ENCODE data around the gene SEMA6B.

SEMA6B gene

DNA sequence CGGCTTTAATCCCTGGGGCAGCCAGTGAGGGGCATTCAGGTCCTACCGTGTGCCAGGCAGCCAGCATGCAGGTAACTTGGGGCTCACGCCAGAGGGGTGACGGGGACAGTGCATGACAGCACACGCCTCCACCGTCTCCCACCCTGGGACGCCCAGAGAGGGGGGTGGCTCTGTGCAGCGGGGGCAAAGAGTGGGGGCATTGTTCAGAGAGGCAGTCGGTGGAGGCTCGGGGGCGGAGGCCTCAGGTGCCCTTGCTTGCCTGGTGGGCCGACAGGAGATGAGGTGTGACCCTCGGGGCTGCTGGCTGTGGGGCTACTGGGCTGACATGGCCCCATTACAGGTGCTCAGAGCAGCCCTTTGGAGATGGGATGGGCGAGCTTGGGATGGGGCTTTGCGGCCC, 59.6 kb downstream of the SEMA6B start:
- no peak overlapping the region for H3K4me3 Mint-ChIP-seq
- H3K4me1 Mint-ChIP-seq (ENCODE audit: low read depth): no peaks in the 10 kb centered on the region
- DNase-seq: no peak
- H3K27me3 Mint-ChIP-seq: no peaks in the 10 kb centered on the region
- peaks cover 57% of the 10 kb centered on the region for H3K36me3 Mint-ChIP-seq (ENCODE audit: low read depth)
- H3K27ac Mint-ChIP-seq: no peak overlapping the region
- no peaks in the 10 kb centered on the region for H3K9me3 Mint-ChIP-seq

DNA sequence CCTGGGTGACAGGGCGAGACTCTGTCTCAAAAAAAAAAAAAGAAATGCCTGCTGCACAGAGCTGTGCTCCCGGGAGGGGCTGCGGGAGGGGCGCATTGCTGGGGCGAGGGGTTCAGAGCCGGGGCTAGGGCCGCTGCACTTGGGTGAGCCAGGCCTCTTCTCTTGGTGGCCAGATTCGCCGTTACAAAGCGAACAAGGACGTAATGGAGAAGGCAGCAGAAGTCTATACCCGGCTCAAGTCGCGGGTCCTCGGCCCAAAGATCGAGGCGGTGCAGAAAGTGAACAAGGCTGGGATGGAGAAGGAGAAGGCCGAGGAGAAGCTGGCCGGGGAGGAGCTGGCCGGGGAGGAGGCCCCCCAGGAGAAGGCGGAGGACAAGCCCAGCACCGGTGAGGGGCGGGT, 60.2 kb downstream of the SEMA6B start:
- no peak for DNase-seq
- H3K9me3 Mint-ChIP-seq: no peaks in the 10 kb centered on the region
- no peaks in the 10 kb centered on the region for H3K4me1 Mint-ChIP-seq (ENCODE audit: low read depth)
- H3K36me3 Mint-ChIP-seq (ENCODE audit: low read depth): peaks cover 61% of the 10 kb centered on the region
- no peak overlapping the region for H3K27ac Mint-ChIP-seq
- no peak overlapping the region for H3K4me3 Mint-ChIP-seq
- no peaks in the 10 kb centered on the region for H3K27me3 Mint-ChIP-seq

DNA sequence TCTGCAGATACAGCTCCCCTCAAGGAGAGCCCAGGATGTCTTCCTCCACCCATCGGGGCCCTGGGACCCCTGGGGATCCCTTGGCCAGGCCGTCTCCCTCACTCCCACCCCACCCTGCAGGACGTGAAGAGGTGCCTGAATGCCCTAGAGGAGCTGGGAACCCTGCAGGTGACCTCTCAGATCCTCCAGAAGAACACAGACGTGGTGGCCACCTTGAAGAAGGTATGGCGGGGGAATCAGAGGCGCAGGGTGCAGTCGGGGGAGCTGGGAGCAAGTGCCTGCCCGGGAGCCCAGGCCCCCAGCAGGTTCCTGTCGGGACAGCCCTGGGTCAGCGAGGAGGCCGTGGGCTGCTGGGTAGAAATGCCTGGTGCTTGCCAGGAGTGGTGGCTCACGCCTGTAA, 60.8 kb downstream of the SEMA6B start:
- Mint-ChIP-seq H3K9me3 (no peaks in the 10 kb centered on the region), H3K27ac (no peak overlapping the region), H3K27me3 (no peaks in the 10 kb centered on the region), H3K4me3 (no peak overlapping the region), H3K36me3 (ENCODE audit: low read depth) (peaks cover 61% of the 10 kb centered on the region), H3K4me1 (ENCODE audit: low read depth) (no peaks in the 10 kb centered on the region)
- DNase-seq: no peak

DNA sequence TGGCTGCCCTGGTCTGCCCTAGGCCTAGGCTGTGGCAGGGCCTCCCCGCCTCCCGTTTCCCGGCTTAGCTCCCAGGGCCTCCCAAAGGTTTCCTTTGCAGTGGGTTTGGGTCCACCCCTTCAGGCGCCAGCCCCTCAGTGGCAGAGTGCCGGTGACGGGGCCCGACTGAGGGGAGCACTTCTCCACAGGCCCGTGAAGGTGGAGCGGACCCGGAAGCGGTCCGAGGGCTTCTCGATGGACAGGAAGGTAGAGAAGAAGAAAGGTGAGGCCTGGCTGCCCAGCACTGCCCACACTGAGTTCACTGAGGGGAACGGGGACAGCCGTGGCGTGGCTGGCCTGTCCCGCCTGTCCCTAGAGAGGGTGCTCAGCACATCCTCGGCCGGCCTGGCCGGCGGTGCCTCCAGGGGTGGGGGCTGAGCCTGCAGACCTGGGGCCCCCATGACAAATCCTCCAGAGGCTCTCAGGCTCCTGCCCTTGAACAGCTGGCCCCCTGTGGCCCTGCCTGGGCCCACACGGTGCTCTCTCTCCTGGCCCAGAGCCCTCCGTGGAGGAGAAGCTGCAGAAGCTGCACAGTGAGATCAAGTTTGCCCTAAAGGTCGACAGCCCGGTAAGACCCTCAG, 61.6 kb downstream of the SEMA6B start:
- Mint-ChIP-seq H3K27ac (no peak overlapping the region), H3K4me1 (ENCODE audit: low read depth) (no peaks in the 10 kb centered on the region), H3K36me3 (ENCODE audit: low read depth) (peaks cover 61% of the 10 kb centered on the region), H3K4me3 (no peak overlapping the region), H3K9me3 (no peaks in the 10 kb centered on the region), H3K27me3 (no peaks in the 10 kb centered on the region)
- DNase-seq: no peak

DNA sequence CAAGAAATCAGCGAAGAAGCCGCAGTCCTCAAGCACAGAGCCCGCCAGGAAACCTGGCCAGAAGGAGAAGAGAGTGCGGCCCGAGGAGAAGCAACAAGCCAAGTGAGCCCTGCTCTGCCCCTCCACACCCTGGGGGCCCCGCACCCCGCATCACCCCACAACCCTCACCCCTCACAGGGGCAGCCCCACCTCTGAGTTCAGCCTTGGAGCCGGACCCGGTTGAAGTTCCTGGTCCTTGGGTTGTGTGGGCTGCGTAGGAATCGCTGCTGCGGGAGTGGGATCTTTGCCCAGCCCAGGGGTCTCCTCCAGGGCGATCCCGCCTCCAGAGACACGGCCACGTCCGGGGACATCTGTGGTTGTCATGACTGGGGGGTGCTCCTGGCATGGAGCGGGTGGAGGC, 63.2 kb downstream of the SEMA6B start:
- no peak for DNase-seq
- H3K9me3 Mint-ChIP-seq: no peaks in the 10 kb centered on the region
- no peak overlapping the region for H3K27ac Mint-ChIP-seq
- peaks cover 53% of the 10 kb centered on the region for H3K36me3 Mint-ChIP-seq (ENCODE audit: low read depth)
- no peaks in the 10 kb centered on the region for H3K27me3 Mint-ChIP-seq
- no peaks in the 10 kb centered on the region for H3K4me1 Mint-ChIP-seq (ENCODE audit: low read depth)
- H3K4me3 Mint-ChIP-seq: no peak overlapping the region

DNA sequence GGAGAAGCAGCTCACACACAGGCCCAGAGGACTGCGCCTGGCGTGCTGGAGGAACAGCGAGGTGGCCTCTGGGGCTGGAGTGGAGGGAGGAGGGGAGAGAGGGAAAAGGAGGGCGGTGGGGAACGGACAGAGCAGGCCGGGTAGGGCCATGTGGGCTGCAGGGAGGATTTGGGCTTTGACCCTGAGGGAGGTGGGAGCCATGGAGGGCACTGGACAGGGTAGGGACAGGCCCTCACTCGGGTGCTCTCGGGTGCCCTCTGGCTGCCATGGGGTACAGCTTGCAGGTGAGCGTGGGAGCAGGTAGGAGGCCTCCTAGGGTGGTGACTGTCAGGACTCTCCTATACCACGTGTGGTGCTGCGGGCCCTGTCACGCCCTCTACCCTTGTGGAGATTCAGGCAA, 64.0 kb downstream of the SEMA6B start:
- H3K27me3 Mint-ChIP-seq: no peaks in the 10 kb centered on the region
- no peak overlapping the region for H3K4me3 Mint-ChIP-seq
- no peaks in the 10 kb centered on the region for H3K9me3 Mint-ChIP-seq
- no peak overlapping the region for H3K27ac Mint-ChIP-seq
- no peaks in the 10 kb centered on the region for H3K4me1 Mint-ChIP-seq (ENCODE audit: low read depth)
- DNase-seq: no peak
- peaks cover 52% of the 10 kb centered on the region for H3K36me3 Mint-ChIP-seq (ENCODE audit: low read depth)

DNA sequence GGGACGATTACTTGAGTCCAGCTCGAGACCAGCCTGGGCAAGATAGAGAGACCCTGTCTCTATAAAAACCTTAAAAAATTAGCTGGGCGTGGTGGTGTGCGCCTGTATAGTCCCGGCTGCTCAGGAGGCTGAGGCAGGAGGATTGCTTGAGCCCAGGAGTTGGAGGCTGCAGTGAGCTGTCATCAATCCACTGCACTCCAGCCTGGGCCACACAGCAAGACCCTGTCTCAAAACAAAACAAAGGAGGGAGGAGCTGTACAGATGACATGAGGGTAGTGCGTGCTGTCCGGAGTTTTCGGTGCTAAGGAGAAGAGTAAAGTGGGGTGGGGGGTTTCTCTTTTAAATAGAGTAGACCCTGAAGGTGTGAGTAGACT, 64.8 kb downstream of the SEMA6B start:
- no peak for DNase-seq
- no peak overlapping the region for H3K27ac Mint-ChIP-seq
- no peak overlapping the region for H3K4me3 Mint-ChIP-seq
- H3K9me3 Mint-ChIP-seq: no peaks in the 10 kb centered on the region
- no peaks in the 10 kb centered on the region for H3K4me1 Mint-ChIP-seq (ENCODE audit: low read depth)
- no peaks in the 10 kb centered on the region for H3K27me3 Mint-ChIP-seq
- peaks cover 53% of the 10 kb centered on the region for H3K36me3 Mint-ChIP-seq (ENCODE audit: low read depth)

DNA sequence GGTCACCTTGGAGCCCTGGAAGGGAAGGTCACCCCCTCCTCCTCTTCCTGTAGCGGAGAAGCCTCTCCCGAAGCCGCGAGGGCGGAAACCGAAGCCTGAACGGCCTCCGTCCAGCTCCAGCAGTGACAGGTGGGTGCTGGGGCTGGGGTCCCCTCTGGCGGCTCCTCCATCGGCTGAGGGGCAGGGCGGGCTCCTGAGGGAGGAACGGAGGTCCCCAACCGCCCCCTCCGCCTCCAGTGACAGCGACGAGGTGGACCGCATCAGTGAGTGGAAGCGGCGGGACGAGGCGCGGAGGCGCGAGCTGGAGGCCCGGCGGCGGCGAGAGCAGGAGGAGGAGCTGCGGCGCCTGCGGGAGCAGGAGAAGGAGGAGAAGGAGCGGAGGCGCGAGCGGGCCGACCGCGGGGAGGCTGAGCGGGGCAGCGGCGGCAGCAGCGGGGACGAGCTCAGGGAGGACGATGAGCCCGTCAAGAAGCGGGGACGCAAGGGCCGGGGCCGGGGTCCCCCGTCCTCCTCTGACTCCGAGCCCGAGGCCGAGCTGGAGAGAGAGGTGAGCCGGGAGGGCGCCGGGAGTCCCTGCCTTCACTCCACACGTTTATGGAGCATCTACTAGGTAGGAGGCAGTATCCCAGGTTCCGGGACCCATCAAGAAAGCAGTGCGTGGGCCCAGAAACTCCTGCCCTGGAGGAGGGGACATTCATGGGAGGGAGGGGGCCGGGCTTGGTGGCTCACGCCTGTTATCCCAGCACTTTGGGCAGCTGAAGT, 65.4 kb downstream of the SEMA6B start:
- no peaks in the 10 kb centered on the region for H3K27me3 Mint-ChIP-seq
- DNase-seq: no peak
- H3K4me3 Mint-ChIP-seq: no peak overlapping the region
- no peaks in the 10 kb centered on the region for H3K9me3 Mint-ChIP-seq
- no peak overlapping the region for H3K27ac Mint-ChIP-seq
- H3K36me3 Mint-ChIP-seq (ENCODE audit: low read depth): peaks cover 53% of the 10 kb centered on the region
- H3K4me1 Mint-ChIP-seq (ENCODE audit: low read depth): no peaks in the 10 kb centered on the region

DNA sequence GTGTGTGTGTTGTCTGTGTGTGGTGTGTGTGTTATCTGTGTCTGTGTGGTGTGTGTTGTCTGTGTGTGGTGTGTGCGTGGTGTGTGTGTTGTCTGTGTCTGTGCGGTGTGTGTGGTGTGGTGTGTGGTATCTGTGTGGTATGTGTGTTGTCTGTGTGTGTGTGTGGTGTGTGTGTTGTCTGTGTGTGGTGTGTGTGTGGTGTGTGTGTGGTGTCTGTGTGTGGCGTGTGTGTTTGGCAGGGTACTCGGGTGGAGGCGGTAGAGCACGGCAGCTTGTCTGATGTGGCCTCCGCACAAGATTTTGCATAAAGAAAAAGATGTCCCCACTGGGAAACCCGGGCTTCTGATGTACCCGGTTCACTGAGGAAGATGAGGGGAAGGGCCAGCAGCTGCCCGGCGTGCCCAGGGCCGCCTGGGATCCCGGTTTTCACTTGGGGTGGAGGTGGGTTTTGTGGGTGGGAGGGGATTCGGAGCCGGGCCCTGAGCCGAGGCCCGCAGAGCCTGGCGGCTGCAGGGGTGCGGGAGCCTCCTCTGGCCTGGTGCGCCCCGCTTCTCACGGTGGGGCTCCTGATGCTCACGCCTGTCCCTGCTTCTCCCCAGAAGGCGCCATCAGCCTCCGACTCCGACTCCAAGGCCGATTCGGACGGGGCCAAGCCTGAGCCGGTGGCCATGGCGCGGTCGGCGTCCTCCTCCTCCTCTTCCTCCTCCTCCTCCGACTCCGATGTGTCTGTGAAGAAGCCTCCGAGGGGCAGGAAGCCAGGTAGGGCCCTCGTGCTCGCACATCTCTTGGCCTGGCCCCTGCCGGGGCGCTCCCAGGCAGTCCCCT, 66.2 kb downstream of the SEMA6B start:
- no peak for DNase-seq
- H3K27ac Mint-ChIP-seq: no peak overlapping the region
- H3K4me1 Mint-ChIP-seq (ENCODE audit: low read depth): no peaks in the 10 kb centered on the region
- H3K27me3 Mint-ChIP-seq: no peaks in the 10 kb centered on the region
- peaks cover 53% of the 10 kb centered on the region for H3K36me3 Mint-ChIP-seq (ENCODE audit: low read depth)
- H3K9me3 Mint-ChIP-seq: no peaks in the 10 kb centered on the region
- H3K4me3 Mint-ChIP-seq: no peak overlapping the region
